ENCODE data around the gene YAP1. TPM values are rescaled to one million over a fixed set of nuclear protein-coding genes. Genes with fewer than 3 reads are reported as not detected.

Gene YAP1
- total RNA-seq, 1 donor from 2014 or later: 84.8 TPM

DNA sequence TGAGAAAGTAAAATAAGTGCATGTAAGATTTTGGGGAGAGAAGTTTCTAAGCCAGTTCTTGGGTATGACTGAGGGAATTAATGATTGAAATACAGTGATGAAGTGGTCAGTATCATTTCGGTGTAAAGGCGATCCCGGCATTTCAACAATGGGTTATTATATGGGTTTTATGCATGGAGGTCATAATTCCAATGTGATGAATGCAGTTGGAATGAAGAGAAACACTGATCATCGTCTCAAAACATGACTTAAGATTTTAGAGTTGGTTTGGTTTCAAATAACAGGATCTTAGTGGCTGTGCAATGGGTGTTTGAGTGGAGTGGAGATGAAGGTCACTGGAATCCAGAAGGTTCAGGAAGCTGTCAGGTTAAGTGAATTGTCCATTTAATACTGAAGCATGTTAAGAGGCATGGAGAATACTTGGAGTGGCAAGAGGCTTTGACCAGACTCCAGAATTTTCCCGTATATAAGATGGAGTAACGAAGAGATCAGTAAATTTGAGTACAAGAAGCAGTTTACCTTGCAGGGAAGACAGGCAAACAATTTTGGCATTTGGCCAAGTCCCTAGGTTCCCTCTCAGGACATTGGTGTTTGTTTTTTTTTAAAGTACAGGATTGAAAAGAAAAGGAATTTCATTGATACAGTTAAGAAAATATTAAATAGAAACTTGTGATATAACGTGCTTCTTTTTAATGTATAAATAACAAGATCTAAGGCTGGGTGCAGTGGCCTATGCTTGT, 110.7 kb downstream of the YAP1 start:
- TF ChIP-seq CTCF (conservative IDR thresholded peaks at IDR 0.05; ENCODE audit: low read depth, low read length): no peak
- no peak overlapping the region for H3K4me3 ChIP-seq (ENCODE audit: low read depth, low read length)
- no peak for DNase-seq (ENCODE audit: low read depth)

DNA sequence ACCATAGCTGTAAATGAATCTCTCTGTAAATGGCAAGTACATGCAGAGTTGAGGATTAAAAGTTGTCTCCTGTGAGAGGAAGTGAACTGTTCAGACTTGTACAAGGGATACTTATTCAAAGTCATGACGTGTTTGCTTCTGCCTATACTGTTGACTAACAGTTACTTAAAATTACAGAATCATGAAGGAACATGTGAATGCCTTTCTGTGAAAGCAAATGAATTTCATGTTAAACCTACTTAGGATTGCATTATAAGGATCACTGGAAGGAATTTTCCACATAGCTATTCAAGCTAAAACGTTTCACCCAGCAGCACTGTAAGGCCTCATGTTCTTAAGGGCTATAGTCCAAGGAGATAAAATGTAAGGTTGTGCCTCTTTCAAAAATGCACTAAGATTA, 113.6 kb downstream of the YAP1 start:
- TF ChIP-seq CTCF (conservative IDR thresholded peaks at IDR 0.05; ENCODE audit: low read depth, low read length): no peak
- DNase-seq (ENCODE audit: low read depth): no peak
- no peak overlapping the region for H3K4me3 ChIP-seq (ENCODE audit: low read depth, low read length)

DNA sequence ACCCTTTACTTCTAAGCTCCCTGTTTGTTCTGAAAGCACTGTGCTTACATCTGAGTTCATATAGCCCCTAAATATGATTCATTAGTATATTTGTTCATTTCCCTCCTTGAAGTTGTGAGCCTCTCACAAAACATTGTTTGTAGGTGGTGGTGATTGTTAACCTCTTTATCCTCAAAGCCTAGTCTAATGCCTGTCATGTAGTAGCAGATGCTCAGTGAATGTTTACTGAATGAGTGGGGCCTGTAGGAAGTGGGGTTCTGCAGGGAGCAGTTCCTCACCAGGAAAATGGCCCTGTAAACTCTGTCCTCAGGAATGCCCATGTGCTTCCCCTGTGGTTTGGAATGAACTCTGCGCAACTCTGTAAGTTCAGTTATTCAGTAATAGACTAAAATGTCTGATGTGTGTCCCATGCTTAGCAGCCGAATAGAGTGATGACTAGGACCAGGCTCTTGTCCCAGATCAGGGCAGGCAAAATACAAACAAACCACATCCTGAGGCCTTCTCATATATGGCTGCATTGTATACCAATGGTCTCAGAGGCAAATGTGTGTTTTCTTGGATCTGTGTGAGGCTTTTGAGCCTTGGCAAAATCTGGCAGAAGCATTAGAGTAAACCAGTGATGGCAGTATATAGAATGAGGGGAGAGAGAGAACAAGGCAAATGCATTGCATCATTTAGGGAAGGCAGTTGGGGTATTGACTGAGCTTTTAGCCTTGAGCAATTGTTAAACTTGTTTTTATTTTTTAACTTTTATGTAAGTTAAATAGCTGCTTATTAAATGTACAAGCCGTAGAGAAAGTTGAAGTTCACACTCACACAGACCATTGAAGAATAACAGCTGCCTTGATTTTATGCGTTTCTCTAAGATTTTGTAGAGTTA, 115.7 kb downstream of the YAP1 start:
- peak; percentile 74 for DNase-seq (ENCODE audit: low read depth)
- TF ChIP-seq CTCF (conservative IDR thresholded peaks at IDR 0.05; ENCODE audit: low read depth, low read length): no peak
- H3K4me3 ChIP-seq (ENCODE audit: low read depth, low read length): no peak overlapping the region

DNA sequence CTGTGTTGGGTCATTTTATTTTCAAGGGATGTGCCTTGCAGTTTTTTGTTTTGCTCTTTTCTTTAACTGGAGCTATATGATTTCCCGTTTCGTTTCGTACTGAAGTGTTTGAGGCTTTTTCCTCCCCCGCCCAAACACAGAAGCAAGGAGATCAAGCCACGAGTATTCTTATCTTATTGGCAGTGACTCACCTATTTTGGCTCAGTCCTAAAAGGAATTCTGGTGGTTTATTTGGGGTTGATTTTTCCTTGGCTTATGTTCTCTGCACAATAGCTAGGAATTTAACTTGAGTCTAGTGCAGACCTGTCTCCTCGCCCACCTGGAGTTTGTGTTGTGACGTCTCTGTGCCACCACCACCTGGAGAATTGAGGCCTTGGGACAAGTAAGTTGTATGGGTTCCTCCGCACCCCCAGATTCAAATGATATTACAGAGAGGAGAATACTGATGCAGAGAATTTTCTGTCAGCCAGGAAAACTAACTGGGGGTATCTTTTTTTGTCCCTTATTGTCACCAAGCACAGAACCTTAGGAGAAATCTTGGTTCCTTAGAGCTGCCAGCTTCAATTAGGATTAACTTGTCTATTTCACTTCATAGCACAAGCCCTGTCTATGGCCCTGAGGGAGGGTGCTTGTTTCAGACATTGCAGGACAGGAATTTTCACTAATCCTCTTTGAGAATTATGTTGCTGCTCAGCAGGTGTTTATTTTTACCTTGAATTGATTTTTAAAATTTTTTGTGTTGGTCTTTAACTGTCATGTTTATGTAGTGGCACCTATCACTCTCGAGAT, 116.6 kb downstream of the YAP1 start:
- no peak for DNase-seq (ENCODE audit: low read depth)
- H3K4me3 ChIP-seq (ENCODE audit: low read depth, low read length): no peak overlapping the region
- TF ChIP-seq CTCF (conservative IDR thresholded peaks at IDR 0.05; ENCODE audit: low read depth, low read length): no peak

- TF ChIP-seq CTCF (conservative IDR thresholded peaks at IDR 0.05; ENCODE audit: low read depth, low read length): no peak
- DNase-seq (ENCODE audit: low read depth): no peak
- H3K4me3 ChIP-seq (ENCODE audit: low read depth, low read length): no peak overlapping the region
Observed at GRCh38 chr11:102229510-102230123, 119.4 kb downstream of the YAP1 start.

GRCh38 chr11:102230186-102230585, 119.9 kb downstream of the YAP1 start:
- no peak for DNase-seq (ENCODE audit: low read depth)
- no peak overlapping the region for H3K4me3 ChIP-seq (ENCODE audit: low read depth, low read length)
- no peak for TF ChIP-seq CTCF (conservative IDR thresholded peaks at IDR 0.05; ENCODE audit: low read depth, low read length)

Data from epithelial cell of proximal tubule (primary cell).